Measurements from ENCODE around the gene ACAA1.
"Not testable (repeated sequence)": the region's sequence is repeated elsewhere in the genome, so short reads cannot be mapped to it uniquely, and the experiment has no call there.

ACAA1 gene

GRCh38 chr3:38134517-38135143, 2.3 kb downstream of the ACAA1 start:
- DNase-seq (ENCODE audit: low read depth): not testable (repeated sequence)

GRCh38 chr3:38133557-38134405, 3.1 kb downstream of the ACAA1 start:
- no peak for DNase-seq (ENCODE audit: low read depth)

- no peak for DNase-seq (ENCODE audit: low read depth)
Measured at GRCh38 chr3:38133209-38133556, 3.7 kb downstream of the ACAA1 start.

- no peak for DNase-seq (ENCODE audit: low read depth)
Measured at GRCh38 chr3:38131621-38132369, 5.1 kb downstream of the ACAA1 start.

- DNase-seq (ENCODE audit: low read depth): no peak
Measured at GRCh38 chr3:38130631-38131065, 6.3 kb downstream of the ACAA1 start.

- no peak for DNase-seq (ENCODE audit: low read depth)
Measured at GRCh38 chr3:38129058-38129457, 7.9 kb downstream of the ACAA1 start.

GRCh38 chr3:38128303-38128655, 8.6 kb downstream of the ACAA1 start:
- no peak for DNase-seq (ENCODE audit: low read depth)

- no peak for DNase-seq (ENCODE audit: low read depth)
Measured at GRCh38 chr3:38127611-38128302, 9.2 kb downstream of the ACAA1 start.

- no peak for DNase-seq (ENCODE audit: low read depth)
Measured at GRCh38 chr3:38126121-38126892, 10.6 kb downstream of the ACAA1 start.

GRCh38 chr3:38125305-38126120, 11.4 kb downstream of the ACAA1 start:
- no peak for DNase-seq (ENCODE audit: low read depth)

GRCh38 chr3:38124324-38125122, 12.4 kb downstream of the ACAA1 start:
- DNase-seq (ENCODE audit: low read depth): no peak

GRCh38 chr3:38122712-38123290, 14.1 kb downstream of the ACAA1 start:
- DNase-seq (ENCODE audit: low read depth): no peak

GRCh38 chr3:38121832-38122461, 15.0 kb downstream of the ACAA1 start:
- no peak for DNase-seq (ENCODE audit: low read depth)

GRCh38 chr3:38121451-38121831, 15.5 kb downstream of the ACAA1 start:
- no peak for DNase-seq (ENCODE audit: low read depth)

- no peak for DNase-seq (ENCODE audit: low read depth)
Measured at GRCh38 chr3:38120693-38121450, 16.1 kb downstream of the ACAA1 start.

- DNase-seq (ENCODE audit: low read depth): no peak
Measured at GRCh38 chr3:38119821-38120692, 16.9 kb downstream of the ACAA1 start.

- no peak for DNase-seq (ENCODE audit: low read depth)
Measured at GRCh38 chr3:38119248-38119544, 17.7 kb downstream of the ACAA1 start.
